Stomach (tissue), 9 donors: ENCODE results near the gene KHDRBS2. TPM values are rescaled to one million over a fixed set of nuclear protein-coding genes. Genes with fewer than 3 reads are reported as not detected.

ENCODE experiments used
- DNase-seq, 2 donors: peaks; one replicate each; pipeline versions ENCODE4 v3.0.0 to v3.0.0-alpha.2; 2013 to 2019
- H3K27ac ChIP-seq, 5 donors: fragments of 200-600 bp in 4 of 5; sonication (generic) in 4 of 5; one replicate each; pipeline ENCODE4 v1.5.1; 2013 to 2019; ENCODE audit warnings: mild to moderate bottlenecking in 1 of 5, moderate library complexity in 1 of 5
- H3K27me3 ChIP-seq, 3 donors: fragments of 200-600 bp; sonication (generic); one replicate each; pipeline ENCODE4 v1.5.1; 2017 to 2019; ENCODE audit warnings: mixed run types in 1 of 3
- H3K36me3 ChIP-seq, 4 donors: fragments of 200-600 bp; sonication (generic); 1 replicate in 3 of 4; 2 replicates in 1 of 4; pipeline ENCODE4 v1.5.1; 2016 to 2019
- H3K4me1 ChIP-seq, 4 donors: fragments of 200-600 bp; sonication (generic); one replicate each; pipeline ENCODE4 v1.5.1; 2016 to 2019
- H3K4me3 ChIP-seq, 4 donors: fragments of 200-600 bp; sonication (generic) in 3 of 4; one replicate each; pipeline ENCODE4 v1.5.1; 2016 to 2019; ENCODE audit warnings: mild to moderate bottlenecking in 1 of 4
- H3K9me3 ChIP-seq, 4 donors: fragments of 200-600 bp; sonication (generic); one replicate each; pipeline ENCODE4 v1.5.1; 2016 to 2019
- CTCF ChIP-seq, 7 experiments: fragments of 450-650 bp in 4 of 7; fragments of 200-600 bp in 3 of 7; sonication (generic) in 3 of 7; IDR thresholded peaks; one replicate each; pipeline ENCODE4 v1.5.1; 2016 to 2019; ENCODE audit warnings: antibody characterized with exemption in 7 of 7, control low read depth in 2 of 7, mild to moderate bottlenecking in 1 of 7
- EP300 ChIP-seq: sonication (generic); formaldehyde crosslinking; IDR thresholded peaks from one replicate; pipeline ENCODE4 v1.6.1; 2017; ENCODE audit warnings: antibody characterized with exemption
- POLR2A ChIP-seq, 4 donors: fragments of 450-650 bp; IDR thresholded peaks; one replicate each; pipeline ENCODE4 v1.6.1; 2016; ENCODE audit warnings: antibody characterized with exemption in 4 of 4, control low read depth in 2 of 4, mild to moderate bottlenecking in 1 of 4, moderate library complexity in 1 of 4
- POLR2AphosphoS5 ChIP-seq, 3 donors: sonication (generic); formaldehyde crosslinking; IDR thresholded peaks; one replicate each; pipeline ENCODE4 v1.6.1; 2016; ENCODE audit warnings: antibody characterized with exemption in 3 of 3
- WGBS, 5 donors: extraction: QIAGEN DNeasy Blood & Tissue Kit in 3 of 5; methylation state at CpG; one replicate each; pipeline versions ENCODE4 v1.1.5 to v1.1.7; 2013 to 2018; 5-methylcytosine and 5-hydroxymethylcytosine counted together
- intact Hi-C: fragments of 100-400 bp; cut with DNase I; formaldehyde crosslinking; loops from one replicate; pipeline ENCODE4 v1.15.1; 2023; ENCODE audit warnings: low total_unique reads
- polyA plus RNA-seq, 3 donors: library from polyadenylated mRNA; stranded (reverse); fragments of 200-250 nt; gene quantifications; one replicate each; pipeline ENCODE4 v1.2.3, GENCODE V29; 2013
- total RNA-seq, 5 donors: library from RNA; depleted of rRNA; stranded (reverse); fragments of >200 nt; gene quantifications; one replicate each; pipeline versions ENCODE4 v1.1.0 to v1.2.3, GENCODE V29; 2014 to 2016
- donor health status: healthy with polysubstance abuse.
- donor health status: Bipolar disorder and iron deficiency.
- donor health status: healthy.

The KHDRBS2 gene
- total and polyA plus RNA-seq, 8 donors: 0.45 to 0.87 (median 0.73) TPM; not detected in 5

GRCh38 chr6:61857541-61857940, 428.5 kb downstream of the KHDRBS2 start:
- intact Hi-C loops: no loop called here
- DNase-seq: no peak
- Histone ChIP-seq H3K4me3 (no peak overlapping the region), H3K9me3 (peaks cover 0 to 4% (median 0%) of the 10 kb centered on the region in 4 donors), H3K27ac (no peak overlapping the region), H3K27me3 (no peaks in the 10 kb centered on the region), H3K36me3 (no peaks in the 10 kb centered on the region), H3K4me1 (no peaks in the 10 kb centered on the region)
- WGBS, 5 donors: 65 to 89% (median 86%) methylated on average over 3 of the region's 3 CpGs
- TF ChIP-seq CTCF (IDR thresholded peaks at IDR 0.05) (no peak), EP300 (no peak), POLR2A (IDR thresholded peaks at IDR 0.05) (no peak), POLR2AphosphoS5 (IDR thresholded peaks at IDR 0.05) (no peak)

DNA sequence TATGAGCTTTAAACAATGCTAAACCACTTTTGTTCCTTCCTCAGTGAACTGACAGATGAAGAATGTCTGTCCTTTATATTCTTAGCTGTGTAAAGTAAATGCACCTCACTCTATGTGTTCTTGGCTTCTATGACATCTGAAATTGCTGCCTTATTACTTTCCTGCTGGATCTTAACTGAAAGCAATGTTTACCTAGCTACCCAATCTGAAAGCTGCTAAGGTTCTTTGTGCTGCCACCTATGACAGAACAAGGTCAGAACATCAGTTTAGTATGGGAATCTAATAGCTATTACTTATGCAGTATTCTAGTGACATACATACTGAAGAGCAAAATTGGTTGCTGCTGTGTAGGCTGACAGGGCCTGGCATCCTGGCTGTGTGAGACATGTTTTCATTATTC, 444.1 kb downstream of the KHDRBS2 start:
- Histone ChIP-seq H3K27me3 (no peaks in the 10 kb centered on the region), H3K4me1 (no peaks in the 10 kb centered on the region), H3K4me3 (no peak overlapping the region), H3K27ac (no peak overlapping the region), H3K9me3 (peaks cover 0 to 6% (median 0%) of the 10 kb centered on the region in 4 donors), H3K36me3 (no peaks in the 10 kb centered on the region)
- no peak for DNase-seq
- intact Hi-C loops: no loop called here
- no peak for TF ChIP-seq CTCF (IDR thresholded peaks at IDR 0.05)
- TF ChIP-seq POLR2A (IDR thresholded peaks at IDR 0.05): no peak
- no peak for TF ChIP-seq EP300
- TF ChIP-seq POLR2AphosphoS5 (IDR thresholded peaks at IDR 0.05): no peak

DNA sequence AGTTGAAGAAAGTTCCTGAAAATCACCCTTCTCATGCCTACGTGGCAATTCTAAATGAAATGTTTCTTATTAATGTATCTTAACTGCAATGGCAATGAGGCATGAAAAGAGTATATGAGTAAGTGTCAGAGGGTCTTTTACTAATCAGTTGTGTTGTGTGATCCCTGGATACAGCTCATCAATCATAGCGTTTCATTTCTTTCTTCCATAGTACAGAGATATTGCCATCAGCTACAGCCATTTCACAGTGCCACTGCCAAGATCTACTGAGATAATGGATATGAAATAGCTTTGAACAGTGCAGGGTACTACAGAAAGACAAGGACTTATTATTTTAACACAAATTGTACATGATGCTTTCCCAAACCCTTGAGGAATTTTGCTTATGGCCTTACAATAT, 450.8 kb downstream of the KHDRBS2 start:
- H3K27me3 ChIP-seq: no peaks in the 10 kb centered on the region
- no peaks in the 10 kb centered on the region for H3K36me3 ChIP-seq
- 60 to 79% (median 67%) methylated on average over 2 of the region's 2 CpGs for WGBS, 5 donors
- no peak overlapping the region for H3K4me3 ChIP-seq
- no peak for DNase-seq
- H3K9me3 ChIP-seq: no peaks in the 10 kb centered on the region
- no peak for TF ChIP-seq POLR2A (IDR thresholded peaks at IDR 0.05)
- no peak for TF ChIP-seq POLR2AphosphoS5 (IDR thresholded peaks at IDR 0.05)
- no peak for TF ChIP-seq CTCF (IDR thresholded peaks at IDR 0.05)
- no peak for TF ChIP-seq EP300
- intact Hi-C loops: no loop called here
- H3K4me1 ChIP-seq: no peaks in the 10 kb centered on the region
- H3K27ac ChIP-seq: no peak overlapping the region

GRCh38 chr6:61833176-61833755, 452.8 kb downstream of the KHDRBS2 start:
- no peaks in the 10 kb centered on the region for H3K27me3 ChIP-seq
- DNase-seq: no peak
- no peak overlapping the region for H3K4me3 ChIP-seq
- H3K36me3 ChIP-seq: no peaks in the 10 kb centered on the region
- H3K9me3 ChIP-seq: no peaks in the 10 kb centered on the region
- intact Hi-C loops: no loop called here
- no peak overlapping the region for H3K27ac ChIP-seq
- H3K4me1 ChIP-seq: no peaks in the 10 kb centered on the region
- 38 to 55% (median 45%) methylated on average over 2 of the region's 2 CpGs for WGBS, 5 donors
- no peak for TF ChIP-seq EP300
- TF ChIP-seq CTCF (IDR thresholded peaks at IDR 0.05): no peak
- no peak for TF ChIP-seq POLR2A (IDR thresholded peaks at IDR 0.05)
- no peak for TF ChIP-seq POLR2AphosphoS5 (IDR thresholded peaks at IDR 0.05)
